B cell (primary cell): ENCODE results near the gene AGAP1.

ENCODE experiments used
- CTCF ChIP-seq: fragments of 200-600 bp; IDR thresholded peaks from one replicate; pipeline ENCODE4 v1.8.0; 2022; ENCODE audit warnings: antibody characterized with exemption, mild to moderate bottlenecking
- EZH2 ChIP-seq: IDR thresholded peaks from 2 replicates; pipeline ENCODE4 v1.6.1; 2012; ENCODE audit warnings: borderline replicate concordance, low read depth, mild to moderate bottlenecking, moderate library complexity, low read length; ENCODE audit not compliant: insufficient read depth, poor library complexity, severe bottlenecking

DNA sequence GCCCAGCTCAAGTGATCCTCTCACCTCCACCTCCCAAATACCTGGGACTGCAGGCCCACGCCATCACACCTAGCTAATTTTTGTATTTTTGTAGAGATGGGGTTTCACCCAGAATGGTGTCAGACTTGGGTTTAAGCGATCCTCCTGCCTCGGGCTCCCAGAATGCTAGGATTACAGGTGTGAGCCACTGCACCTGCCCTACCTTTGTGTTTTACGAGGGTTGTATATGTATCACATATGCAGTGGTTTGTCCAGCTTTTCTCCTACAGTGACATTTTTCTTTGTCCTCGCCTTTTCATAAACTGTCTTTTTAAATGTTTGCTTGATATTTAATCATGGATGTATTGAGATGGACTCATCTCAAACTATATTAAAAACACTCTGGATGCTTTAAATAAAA is 38.5 kb downstream of the AGAP1 start:
- TF ChIP-seq EZH2 = no peak
- TF ChIP-seq CTCF = no peak
